ENCODE data around the gene NPRL2.

The NPRL2 gene

DNA sequence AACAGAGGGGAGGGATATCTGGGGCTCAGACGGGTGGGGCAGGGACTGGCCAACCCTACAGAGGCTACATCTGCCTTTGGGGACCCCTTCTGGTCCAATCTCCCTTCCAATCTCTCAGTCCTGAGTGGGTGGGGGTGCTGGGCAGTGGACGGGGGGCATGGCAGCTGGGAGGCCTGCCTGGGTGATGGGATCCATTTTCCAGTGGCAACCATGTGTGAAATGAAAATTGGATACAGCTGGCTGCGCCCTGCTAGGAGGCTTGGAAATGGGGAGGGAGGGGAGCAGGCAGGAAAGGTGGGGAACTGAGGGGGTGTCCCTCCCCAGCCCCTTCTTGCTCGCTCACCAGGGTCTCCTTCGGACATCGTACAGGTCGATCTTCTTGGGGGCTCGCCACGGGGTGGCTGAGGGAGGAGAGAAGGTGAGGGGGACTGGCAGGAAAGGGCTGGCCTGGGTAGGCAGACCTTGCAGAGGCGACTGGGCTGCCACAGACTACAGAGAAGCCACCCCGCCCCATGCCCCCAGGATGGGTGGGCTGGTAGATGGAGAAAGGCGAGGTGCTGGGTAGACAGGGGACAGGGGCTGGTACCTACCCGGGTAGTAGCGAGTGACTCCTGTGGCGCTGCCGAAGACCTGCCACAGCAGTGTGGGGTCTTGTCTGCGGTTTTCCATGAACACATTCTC, 30.0 kb upstream of the NPRL2 start:
- DNase-seq (ENCODE audit: low spot score): no peak
- TF ChIP-seq, protein P1, sequence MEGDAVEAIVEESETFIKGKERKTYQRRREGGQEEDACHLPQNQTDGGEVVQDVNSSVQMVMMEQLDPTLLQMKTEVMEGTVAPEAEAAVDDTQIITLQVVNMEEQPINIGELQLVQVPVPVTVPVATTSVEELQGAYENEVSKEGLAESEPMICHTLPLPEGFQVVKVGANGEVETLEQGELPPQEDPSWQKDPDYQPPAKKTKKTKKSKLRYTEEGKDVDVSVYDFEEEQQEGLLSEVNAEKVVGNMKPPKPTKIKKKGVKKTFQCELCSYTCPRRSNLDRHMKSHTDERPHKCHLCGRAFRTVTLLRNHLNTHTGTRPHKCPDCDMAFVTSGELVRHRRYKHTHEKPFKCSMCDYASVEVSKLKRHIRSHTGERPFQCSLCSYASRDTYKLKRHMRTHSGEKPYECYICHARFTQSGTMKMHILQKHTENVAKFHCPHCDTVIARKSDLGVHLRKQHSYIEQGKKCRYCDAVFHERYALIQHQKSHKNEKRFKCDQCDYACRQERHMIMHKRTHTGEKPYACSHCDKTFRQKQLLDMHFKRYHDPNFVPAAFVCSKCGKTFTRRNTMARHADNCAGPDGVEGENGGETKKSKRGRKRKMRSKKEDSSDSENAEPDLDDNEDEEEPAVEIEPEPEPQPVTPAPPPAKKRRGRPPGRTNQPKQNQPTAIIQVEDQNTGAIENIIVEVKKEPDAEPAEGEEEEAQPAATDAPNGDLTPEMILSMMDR (IDR thresholded peaks at IDR 0.05; ENCODE audit: extremely low read depth, missing control alignments): no peak

DNA sequence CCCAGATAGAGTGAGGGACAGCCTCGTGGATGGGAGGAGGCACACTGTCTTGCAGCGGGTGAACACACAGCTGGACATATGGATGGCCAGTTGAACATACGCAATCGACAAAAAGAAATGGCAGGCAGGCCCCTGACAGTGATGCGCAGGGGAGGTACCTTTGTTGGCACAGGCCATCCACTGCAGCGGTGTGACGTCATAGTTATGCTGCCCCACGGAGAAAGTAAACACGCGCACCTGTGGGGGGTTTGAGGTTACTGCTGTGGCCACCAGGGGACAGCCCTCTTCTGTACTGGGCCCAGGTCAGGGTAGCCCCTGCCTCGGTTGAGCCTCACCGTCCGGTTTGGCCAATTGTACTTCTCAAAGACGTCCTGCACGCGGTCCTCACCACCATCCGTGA, 28.2 kb upstream of the NPRL2 start:
- TF ChIP-seq, protein P1 (IDR thresholded peaks at IDR 0.05; ENCODE audit: extremely low read depth, missing control alignments): no peak
- no peak for DNase-seq (ENCODE audit: low spot score)

DNA sequence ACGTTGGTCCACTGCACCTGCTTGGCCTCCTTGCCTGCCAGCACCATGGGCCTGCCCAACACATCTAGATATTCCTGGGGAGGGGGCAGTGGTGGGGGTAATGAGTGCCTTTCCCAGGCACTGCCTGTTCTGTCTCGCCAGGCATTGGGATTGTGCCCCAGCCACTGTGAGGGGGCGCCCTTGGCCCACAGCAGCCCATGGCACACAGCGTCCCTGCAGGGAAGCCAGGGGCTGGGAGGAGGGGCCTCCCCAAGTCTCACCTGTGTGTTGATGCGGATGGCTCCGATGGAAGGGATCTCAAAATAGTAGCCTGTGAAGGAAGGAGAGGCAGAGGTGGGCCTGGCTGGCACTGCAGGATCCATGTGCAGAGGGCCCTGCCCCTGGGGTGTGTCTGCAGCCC, 27.4 kb upstream of the NPRL2 start:
- no peak for DNase-seq (ENCODE audit: low spot score)
- TF ChIP-seq, protein P1 (IDR thresholded peaks at IDR 0.05; ENCODE audit: extremely low read depth, missing control alignments): no peak

DNA sequence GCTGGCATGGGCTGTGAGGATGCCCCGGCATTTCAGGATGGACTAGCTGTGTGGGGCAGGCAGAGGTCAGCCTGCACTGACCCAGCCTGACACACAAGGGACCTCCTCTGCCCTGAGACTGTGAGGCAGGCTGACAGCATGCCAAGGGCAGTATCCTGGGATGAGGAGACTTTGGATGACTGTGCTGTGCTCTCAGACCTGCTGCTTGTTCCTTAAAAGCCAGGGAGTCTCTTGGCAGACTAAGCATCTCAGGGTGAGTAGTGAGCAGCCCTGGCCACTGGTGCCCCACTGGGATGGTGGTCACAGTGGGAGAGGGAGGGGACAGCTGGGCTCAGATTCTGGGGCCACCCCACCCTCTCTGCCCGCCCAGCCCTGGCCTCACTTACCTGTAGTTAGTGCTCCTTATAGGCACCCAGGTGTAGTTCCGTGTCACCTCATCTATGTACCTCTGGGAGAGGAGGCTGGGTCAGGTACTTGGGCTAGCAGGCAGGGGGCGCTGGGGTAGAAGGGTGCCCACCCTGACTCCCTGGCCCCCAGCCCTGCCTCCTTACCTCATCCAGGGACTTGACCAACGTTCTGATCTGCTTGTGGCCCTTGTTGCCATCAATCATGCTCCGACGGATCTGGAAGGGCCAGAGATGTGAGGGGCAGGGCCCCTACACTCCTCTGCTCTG, 24.8 kb upstream of the NPRL2 start:
- TF ChIP-seq, protein P1 (IDR thresholded peaks at IDR 0.05; ENCODE audit: extremely low read depth, missing control alignments): no peak
- no peak for DNase-seq (ENCODE audit: low spot score)

DNA sequence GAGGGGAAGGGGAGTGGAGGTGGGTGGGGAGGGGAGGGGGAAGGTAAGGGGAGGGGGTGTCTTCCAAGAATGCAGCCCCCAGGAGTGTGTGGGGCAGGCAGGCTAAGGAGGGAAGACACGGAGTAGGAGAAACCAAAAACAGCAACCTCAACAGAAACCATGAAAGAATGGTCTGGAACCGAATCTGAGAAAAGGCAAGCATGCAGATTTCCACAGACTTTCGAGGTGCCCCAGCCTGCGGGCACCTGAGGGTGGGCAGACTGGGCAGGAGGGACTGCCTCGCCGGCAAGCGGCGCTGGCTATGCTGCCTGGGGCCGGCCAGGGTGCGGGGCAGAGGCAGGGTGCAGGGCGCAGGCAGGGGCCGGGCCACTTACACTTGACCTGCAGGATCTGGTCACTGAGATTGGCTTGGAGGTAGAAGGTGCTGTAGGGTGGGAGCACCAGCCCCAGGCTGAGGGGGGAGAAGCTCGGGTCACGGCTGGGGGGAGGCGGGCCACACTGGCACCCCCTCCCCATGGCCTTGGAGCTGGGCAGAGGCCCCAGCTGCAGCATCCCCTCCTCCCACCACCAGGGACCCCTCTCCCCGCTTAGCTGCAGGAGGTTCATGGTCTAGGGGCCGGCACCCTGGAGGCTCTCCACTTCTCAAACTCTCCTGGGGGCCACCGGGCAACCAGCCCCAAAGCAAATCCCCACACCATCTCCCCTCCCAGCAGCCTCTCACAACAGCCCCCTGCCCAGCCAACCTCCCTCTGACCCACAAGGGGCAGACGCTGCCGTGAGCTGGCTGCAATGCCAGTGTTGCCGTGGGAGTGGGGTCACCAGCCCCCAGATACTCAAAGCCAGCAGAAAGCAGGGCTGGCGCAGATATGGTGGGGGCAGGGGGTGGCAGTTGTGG, 24.0 kb upstream of the NPRL2 start:
- TF ChIP-seq, protein P1 (IDR thresholded peaks at IDR 0.05; ENCODE audit: extremely low read depth, missing control alignments): no peak
- no peak for DNase-seq (ENCODE audit: low spot score)

DNA sequence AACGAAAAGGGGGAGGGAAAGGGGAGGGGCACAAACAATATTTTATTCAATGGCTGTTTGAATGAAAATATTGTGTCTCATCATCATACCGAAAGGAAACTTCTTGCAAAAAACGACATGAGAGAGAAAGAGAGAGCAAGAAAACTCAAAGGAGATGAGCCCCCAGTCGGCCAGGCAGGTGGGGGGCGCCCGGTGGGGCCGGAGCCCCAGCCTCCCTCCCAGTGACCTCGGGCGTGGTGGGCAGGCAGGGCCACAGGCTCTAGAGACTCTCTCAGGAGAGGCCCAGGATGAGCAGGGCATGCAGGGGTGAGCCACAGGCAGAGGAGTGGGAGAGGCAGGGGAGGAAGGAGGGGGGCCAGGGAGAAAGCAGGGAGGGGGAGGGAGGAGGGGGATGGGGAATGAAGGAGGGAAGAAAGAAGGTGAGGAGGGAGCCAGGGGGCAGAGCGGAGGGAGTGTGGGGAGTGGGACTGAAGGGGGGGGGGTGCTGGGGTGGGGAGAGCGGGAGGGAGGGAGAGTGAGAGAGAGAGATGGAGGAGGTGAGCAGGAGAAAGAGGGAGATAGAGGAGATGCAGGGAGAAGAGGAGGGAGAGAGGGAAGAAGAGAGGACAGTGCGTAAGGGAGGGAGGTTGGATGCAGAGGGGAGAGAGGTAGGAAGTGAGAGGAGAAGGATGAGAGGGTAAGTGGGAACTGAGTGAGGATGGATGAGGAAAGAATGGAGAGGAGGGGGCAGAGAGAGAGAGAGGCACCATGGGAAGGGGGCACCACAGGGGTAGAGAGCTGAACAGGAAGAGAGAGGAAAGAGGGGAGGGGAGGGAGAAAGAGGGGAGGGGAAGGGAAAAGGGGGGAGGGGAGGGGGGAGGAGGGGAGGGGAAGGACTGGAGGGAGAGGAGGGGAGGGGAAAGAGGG, 22.8 kb upstream of the NPRL2 start:
- DNase-seq (ENCODE audit: low spot score): no peak
- TF ChIP-seq, protein P1 (IDR thresholded peaks at IDR 0.05; ENCODE audit: extremely low read depth, missing control alignments): no peak

Data from GM20000 (cell line).